ENCODE results near the gene FAM114A1. TPM values are rescaled to one million over a fixed set of nuclear protein-coding genes. Genes with fewer than 3 reads are reported as not detected.

FAM114A1 gene
- total and polyA plus RNA-seq, 2 of the 8 experiments (the other 6 are each of a cell fraction or from before 2014, with no cell fraction given), result 9.5 to 12.0 TPM

GRCh38 chr4:38951598-38951997, 84.0 kb downstream of the FAM114A1 start:
- H2AFZ ChIP-seq (ENCODE audit: low read length), result no peak overlapping the region
- H3K4me2 ChIP-seq (ENCODE audit: insufficient read depth in 1 of 2, low read depth in 2 of 2, low read length in 2 of 2), result no peak overlapping the region
- H3K79me2 ChIP-seq (ENCODE audit: control insufficient read depth in 1 of 2, insufficient read depth in 2 of 2, low read length in 2 of 2), result no peaks in the 10 kb centered on the region
- FAIRE-seq, result no peak
- no peak overlapping the region for H3K18ac ChIP-seq (ENCODE audit: extremely low read depth, low read length)
- H3K14ac ChIP-seq (ENCODE audit: insufficient read length), result no peak overlapping the region
- H2BK15ac ChIP-seq (ENCODE audit: low read length), result no peak overlapping the region
- no peaks in the 10 kb centered on the region for H3K9me3 ChIP-seq (ENCODE audit: insufficient read depth in 2 of 2, low read depth in 1 of 2, low read length in 1 of 2)
- H3K36me3 ChIP-seq (ENCODE audit: control insufficient read depth in 2 of 4, insufficient read depth in 4 of 4, low read length in 3 of 4), result no peaks in the 10 kb centered on the region
- WGBS, 2 experiments (ENCODE audit: extremely low coverage in 1 of 2, insufficient coverage in 1 of 2, insufficient read length in 1 of 2, insufficient replicate concordance in 2 of 2, low coverage in 1 of 2, low lambda C conversion rate in 2 of 2, missing lambda C conversion rate in 1 of 2), result 81% methylated on average over 2 of the region's 2 CpGs; no CpG with 5 or more reads in 1 of the 2 experiments
- H4K91ac ChIP-seq (replicated peaks; ENCODE audit: insufficient read length, low read length), result no peak overlapping the region
- H3K4me1 ChIP-seq (replicated peaks in 1 of 4; ENCODE audit: control insufficient read depth in 3 of 4, insufficient read depth in 4 of 4, low read length in 3 of 4), result no peaks in the 10 kb centered on the region
- no peaks in the 10 kb centered on the region for H3K27me3 ChIP-seq (replicated peaks in 1 of 4; ENCODE audit: control insufficient read depth in 3 of 4, extremely low read depth in 1 of 4, insufficient read depth in 3 of 4, low read length in 3 of 4)
- no peak overlapping the region for H2AK5ac ChIP-seq (ENCODE audit: low read depth, low read length)
- H4K8ac ChIP-seq (ENCODE audit: extremely low read depth, insufficient read depth, low read length), result no peak overlapping the region
- no peak overlapping the region for H2BK120ac ChIP-seq (replicated peaks; ENCODE audit: low read depth, low read length)
- ChIA-PET CTCF (ENCODE audit: partially characterized antibody) (interaction anchor here (1.3 kb wide), 1 partner anchor 9 kb away, joined by 4 read pairs; no protein-coding TSS in a partner anchor), POLR2A (ENCODE audit: partially characterized antibody) (no interaction called here)
- H4K20me1 ChIP-seq (replicated peaks in 1 of 2; ENCODE audit: control insufficient read depth in 1 of 2, insufficient read depth in 2 of 2, low read length in 2 of 2), result no peaks in the 10 kb centered on the region
- no peak overlapping the region for H4K5ac ChIP-seq (ENCODE audit: insufficient read length, low read depth, low read length)
- no peak overlapping the region for H3K56ac ChIP-seq (replicated peaks; ENCODE audit: insufficient read length, low read depth, low read length)
- H3K4ac ChIP-seq (replicated peaks; ENCODE audit: insufficient read length, low read depth, low read length), result no peak overlapping the region
- no peak overlapping the region for H2BK12ac ChIP-seq (ENCODE audit: low read depth, low read length)
- H3K23me2 ChIP-seq (ENCODE audit: low read depth, low read length), result no peaks in the 10 kb centered on the region
- no peak overlapping the region for H3K4me3 ChIP-seq (ENCODE audit: extremely low read depth in 1 of 4, insufficient read depth in 2 of 4, low read depth in 3 of 4, low read length in 4 of 4)
- no peak overlapping the region for H3K9ac ChIP-seq (replicated peaks in 1 of 4; ENCODE audit: extremely low read depth in 1 of 4, low read depth in 3 of 4, low read length in 3 of 4)
- H2BK5ac ChIP-seq (ENCODE audit: low read depth, low read length), result no peak overlapping the region
- H2BK20ac ChIP-seq (ENCODE audit: low read length), result no peak overlapping the region
- H3K23ac ChIP-seq (ENCODE audit: insufficient read length), result no peak overlapping the region
- no peak overlapping the region for H3K27ac ChIP-seq (ENCODE audit: low read depth, low read length)
- DNase-seq (ENCODE audit: low read depth in 1 of 2, low spot score in 2 of 2), result no peak
- no peaks in the 10 kb centered on the region for H3K79me1 ChIP-seq (ENCODE audit: low read depth, low read length)
- TF ChIP-seq CEBPB (IDR thresholded peaks at IDR 0.05; ENCODE audit: low read depth, low read length) (no peak), CHD1 (IDR thresholded peaks at IDR 0.05; ENCODE audit: low read depth, low read length) (no peak), NANOG (IDR thresholded peaks at IDR 0.05; ENCODE audit: insufficient read depth, low read depth, low read length, poor library complexity, severe bottlenecking) (no peak), SIX5 (IDR thresholded peaks at IDR 0.05; ENCODE audit: low read depth, low read length) (no peak), TEAD4 (IDR thresholded peaks at IDR 0.05; ENCODE audit: low read depth, low read length) (no peak), SIN3A (conservative IDR thresholded peaks at IDR 0.05 in 1 of 2, IDR thresholded peaks at IDR 0.05 in 1 of 2; ENCODE audit: low read depth in 1 of 2, low read length in 2 of 2) (no peak), GABPA (IDR thresholded peaks at IDR 0.05; ENCODE audit: borderline replicate concordance, insufficient read depth, low read length) (no peak), TCF12 (IDR thresholded peaks at IDR 0.05; ENCODE audit: low read depth, low read length) (no peak), SIRT6 (IDR thresholded peaks at IDR 0.05; ENCODE audit: low read length) (no peak), TAF7 (optimal IDR thresholded peaks at IDR 0.05; ENCODE audit: borderline replicate concordance, low read depth, low read length) (no peak), CTCF (IDR thresholded peaks at IDR 0.05; ENCODE audit: control extremely low read depth in 1 of 3, insufficient read depth in 1 of 3, low read depth in 1 of 3, low read length in 3 of 3) (no peak), CBX8 (IDR thresholded peaks at IDR 0.05; ENCODE audit: borderline replicate concordance, low read depth, low read length) (no peak)

Data from H1 (cell line).